ENCODE data around the gene FASTKD1. TPM values are rescaled to one million over a fixed set of nuclear protein-coding genes. Genes with fewer than 3 reads are reported as not detected.
A peak's percentile ranks its signal among the peaks of the same experiment; 100 is the strongest.
"Not testable (repeated sequence)": the region's sequence is repeated elsewhere in the genome, so short reads cannot be mapped to it uniquely, and the experiment has no call there.

Gene FASTKD1
- total RNA-seq, 1 donor, result 25.9 TPM

- H3K4me3 ChIP-seq (ENCODE audit: low read depth, low read length), result no peak overlapping the region
- no peak for DNase-seq (ENCODE audit: low read depth)
- TF ChIP-seq CTCF (IDR thresholded peaks at IDR 0.05; ENCODE audit: insufficient read depth, low read depth, low read length), result no peak
These were observed 33.5 kb downstream of the FASTKD1 start for GRCh38 chr2:169540146-169540545.

DNA sequence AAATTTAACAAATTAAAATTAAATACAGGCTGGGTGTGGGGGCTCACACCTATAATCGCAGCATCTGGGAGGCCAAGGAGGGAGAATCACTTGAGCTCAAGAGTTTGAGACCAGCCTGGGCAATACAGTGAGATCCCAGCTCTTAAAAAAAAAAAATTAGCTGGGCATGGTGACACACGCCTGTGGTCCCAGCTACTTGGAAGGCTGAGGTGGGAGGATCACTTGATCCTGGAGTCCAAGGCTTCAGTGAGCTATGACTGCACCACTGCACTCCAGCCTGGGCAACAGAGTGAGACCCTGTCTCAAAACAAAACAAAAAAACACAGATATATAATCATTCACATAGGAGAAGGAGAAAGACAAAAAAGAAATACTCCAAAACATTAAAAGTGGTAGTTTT is 34.2 kb downstream of the FASTKD1 start:
- not testable (repeated sequence) for DNase-seq (ENCODE audit: low read depth); H3K4me3 ChIP-seq (ENCODE audit: low read depth, low read length)

GRCh38 chr2:169528271-169528701 is 45.4 kb downstream of the FASTKD1 start:
- DNase-seq (ENCODE audit: low read depth), result peak; percentile 54

DNA sequence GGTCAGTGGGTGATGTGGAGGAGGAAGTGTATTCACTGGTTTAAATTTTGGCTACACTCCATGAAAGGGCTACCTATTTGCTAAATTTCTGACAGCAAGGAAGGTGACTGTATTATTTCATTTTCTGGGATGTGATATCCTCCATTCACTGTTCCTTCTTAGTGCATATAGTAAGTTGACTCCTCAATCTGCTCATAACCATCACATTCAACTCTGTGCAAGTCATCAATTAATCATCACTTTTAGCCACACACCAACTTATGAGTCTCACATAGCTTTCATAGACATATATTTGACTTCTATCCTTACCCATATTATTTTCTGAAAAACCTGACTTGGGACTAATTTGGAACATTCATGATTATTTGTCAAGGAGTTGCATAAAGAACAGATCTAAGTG is 47.2 kb downstream of the FASTKD1 start:
- no peak for DNase-seq (ENCODE audit: low read depth)
- no peak overlapping the region for H3K4me3 ChIP-seq (ENCODE audit: low read depth, low read length)
- no peak for TF ChIP-seq CTCF (IDR thresholded peaks at IDR 0.05; ENCODE audit: insufficient read depth, low read depth, low read length)

More at GRCh38 chr2:169528271-169528701, 45.4 kb downstream of the FASTKD1 start:
- H3K4me3 ChIP-seq (ENCODE audit: low read depth, low read length), result no peak overlapping the region
- TF ChIP-seq CTCF (IDR thresholded peaks at IDR 0.05; ENCODE audit: insufficient read depth, low read depth, low read length), result peak; percentile 87

DNA sequence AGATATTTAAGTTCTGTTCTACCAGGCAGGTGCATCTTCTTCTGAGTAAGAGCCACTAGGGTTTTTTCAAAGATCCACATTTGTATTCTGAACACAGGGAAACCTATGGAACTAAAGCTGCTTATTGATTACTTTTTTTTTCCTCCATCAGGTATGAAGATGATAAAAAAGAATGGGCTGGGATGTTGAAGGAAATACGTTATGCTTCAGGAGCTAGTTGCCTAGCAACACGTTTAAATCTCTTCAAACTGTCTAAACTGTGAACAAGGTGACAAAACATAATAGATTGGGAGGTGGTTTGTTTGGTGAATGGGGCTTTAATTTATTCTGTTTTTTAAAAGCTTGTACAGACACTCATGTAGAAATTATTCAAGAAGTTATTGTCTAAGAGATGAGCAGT is 48.2 kb downstream of the FASTKD1 start:
- TF ChIP-seq CTCF (IDR thresholded peaks at IDR 0.05; ENCODE audit: insufficient read depth, low read depth, low read length), result no peak
- no peak overlapping the region for H3K4me3 ChIP-seq (ENCODE audit: low read depth, low read length)
- no peak for DNase-seq (ENCODE audit: low read depth)

DNA sequence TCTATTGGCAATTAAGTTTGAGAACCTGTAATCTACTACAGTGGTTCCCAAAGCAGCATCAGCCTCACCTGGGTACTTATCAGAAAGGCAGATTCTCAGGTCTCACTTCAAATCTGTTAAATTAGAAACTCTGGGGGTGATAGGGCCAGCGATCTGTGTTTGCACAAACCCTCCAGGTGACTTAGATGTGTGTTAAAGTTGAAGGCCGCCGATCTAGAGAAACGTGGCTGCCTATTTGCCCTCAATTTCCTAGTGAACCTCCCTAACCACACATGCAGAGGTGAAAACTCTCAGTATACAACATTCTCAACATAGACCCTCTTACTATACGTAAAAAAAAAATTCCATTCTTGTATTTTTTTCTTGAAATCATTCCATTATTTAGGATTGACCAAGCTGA is 50.0 kb downstream of the FASTKD1 start:
- no peak overlapping the region for H3K4me3 ChIP-seq (ENCODE audit: low read depth, low read length)
- no peak for DNase-seq (ENCODE audit: low read depth)
- TF ChIP-seq CTCF (IDR thresholded peaks at IDR 0.05; ENCODE audit: insufficient read depth, low read depth, low read length), result no peak

GRCh38 chr2:169520896-169521295 is 52.8 kb downstream of the FASTKD1 start:
- no peak overlapping the region for H3K4me3 ChIP-seq (ENCODE audit: low read depth, low read length)
- DNase-seq (ENCODE audit: low read depth), result no peak
- TF ChIP-seq CTCF (IDR thresholded peaks at IDR 0.05; ENCODE audit: insufficient read depth, low read depth, low read length), result no peak

DNA sequence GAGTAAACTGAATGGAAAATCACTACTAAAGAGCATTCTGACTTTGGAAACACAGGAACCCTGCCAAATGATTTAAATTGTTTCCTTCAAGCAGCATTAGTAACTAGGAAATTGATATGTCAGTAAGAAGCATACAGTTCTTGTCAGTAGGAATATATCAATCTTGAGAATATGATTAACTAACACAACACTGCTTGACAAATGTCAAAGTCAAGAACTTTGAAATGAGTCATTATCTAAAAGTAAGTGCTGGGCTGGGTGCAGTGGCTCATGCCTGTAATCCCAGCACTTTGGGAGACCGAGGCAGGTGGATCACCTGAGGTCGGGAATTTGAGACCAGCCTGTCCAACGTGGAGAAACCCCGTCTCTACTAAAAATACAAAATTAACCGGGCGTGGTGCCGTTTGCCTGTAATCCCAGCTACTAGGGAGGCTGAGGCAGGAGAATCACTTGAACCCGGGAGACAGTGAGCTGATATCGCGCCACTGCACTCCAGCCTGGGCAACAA is 57.1 kb downstream of the FASTKD1 start:
- not testable (repeated sequence) for DNase-seq (ENCODE audit: low read depth); H3K4me3 ChIP-seq (ENCODE audit: low read depth, low read length)

DNA sequence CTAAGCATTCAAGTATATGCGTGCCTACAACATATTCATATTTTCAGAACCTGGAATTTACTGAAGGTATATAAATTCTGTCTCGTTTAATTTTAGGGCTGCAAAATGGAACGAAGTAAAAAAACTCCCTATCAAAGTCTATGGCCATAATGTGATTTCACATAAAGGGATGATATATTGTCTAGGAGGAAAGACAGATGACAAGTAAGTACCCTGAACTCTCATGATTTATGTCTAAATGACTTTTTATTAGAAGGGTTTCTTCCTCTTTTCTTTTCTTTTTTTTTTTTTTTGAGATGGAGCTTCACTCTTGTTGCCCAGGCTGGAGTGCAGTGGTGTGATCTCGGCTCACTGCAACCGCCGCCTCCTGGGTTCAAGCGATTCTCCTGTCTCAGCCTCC is 58.9 kb downstream of the FASTKD1 start:
- not testable (repeated sequence) for DNase-seq (ENCODE audit: low read depth); H3K4me3 ChIP-seq (ENCODE audit: low read depth, low read length)
